ENCODE results near the gene URI1.

URI1 gene

GRCh38 chr19:30044273-30045248 lies 102.5 kb downstream of the URI1 start:
- Histone ChIP-seq H3K4me1 (ENCODE audit: control insufficient read depth, insufficient read depth, low read length) (peaks cover 23% of the 10 kb centered on the region), H3K36me3 (ENCODE audit: control insufficient read depth in 2 of 2, insufficient read depth in 1 of 2, low read length in 2 of 2) (peaks cover 0 to 2% of the 10 kb centered on the region in 2 experiments; a peak in 2 of 3 replicates), H3K4me3 (ENCODE audit: low read depth, low read length) (no peak overlapping the region), H3K9me3 (ENCODE audit: control insufficient read depth, insufficient read depth, low read depth, low read length) (peaks cover 8% of the 10 kb centered on the region), H3K27ac (ENCODE audit: extremely low read depth, low read depth, low read length) (no peak overlapping the region)
- POLR2A ChIA-PET, result interaction anchor here (1.0 kb wide), 1 partner anchor 28 kb away, joined by 8 read pairs; no protein-coding TSS in a partner anchor
- no peak for TF ChIP-seq SETDB1 (IDR thresholded peaks at IDR 0.05; ENCODE audit: insufficient read length, low read length)
- no peak for TF ChIP-seq ZNF791 (tag by site-specific recombination; IDR thresholded peaks at IDR 0.05)
- TF ChIP-seq MZF1 (tag by site-specific recombination; IDR thresholded peaks at IDR 0.05; ENCODE audit: borderline replicate concordance), result no peak
- no peak for TF ChIP-seq BCL6B (tag by site-specific recombination; IDR thresholded peaks at IDR 0.05)
- TF ChIP-seq ZFP69B (tag by site-specific recombination; IDR thresholded peaks at IDR 0.05), result no peak
- no peak for TF ChIP-seq ZBTB6 (tag by site-specific recombination; IDR thresholded peaks at IDR 0.05)
- TF ChIP-seq ZNF544 (tag by site-specific recombination; IDR thresholded peaks at IDR 0.05), result no peak
- no peak for TF ChIP-seq ZNF747 (tag by site-specific recombination; IDR thresholded peaks at IDR 0.05)
- TF ChIP-seq YY1 (tag by site-specific recombination; IDR thresholded peaks at IDR 0.05), result no peak
- no peak for TF ChIP-seq ZNF121 (tag by site-specific recombination; IDR thresholded peaks at IDR 0.05)
- CTCF ChIA-PET, result interaction anchor here (0.6 to 2.9 kb wide), 7 partner anchors 10 to 605 kb away, joined by 3 to 8 read pairs (median 3); no protein-coding TSS in a partner anchor

- Histone ChIP-seq H3K4me3 (ENCODE audit: low read depth, low read length) (no peak overlapping the region), H3K36me3 (ENCODE audit: control insufficient read depth in 2 of 2, insufficient read depth in 1 of 2, low read length in 2 of 2) (no peaks in the 10 kb centered on the region; a peak in 2 of 3 replicates), H3K9me3 (ENCODE audit: control insufficient read depth, insufficient read depth, low read depth, low read length) (peaks cover 2% of the 10 kb centered on the region; the same call in 1 of the 2 replicates), H3K4me1 (ENCODE audit: control insufficient read depth, insufficient read depth, low read length) (peaks cover 26% of the 10 kb centered on the region), H3K27ac (ENCODE audit: extremely low read depth, low read depth, low read length) (no peak overlapping the region)
- ChIA-PET POLR2A (no interaction called here), CTCF (interaction anchor here (0.6 to 3.2 kb wide), 12 partner anchors 9 to 603 kb away, joined by 3 to 17 read pairs (median 3); no protein-coding TSS in a partner anchor)
- TF ChIP-seq KLF7 (tag by site-specific recombination; IDR thresholded peaks at IDR 0.05; ENCODE audit: borderline replicate concordance) (no peak), CTCF (tag by site-specific recombination; IDR thresholded peaks at IDR 0.05) (peak; percentile 80; the same call in 1 of the 2 replicates), ZNF514 (tag by site-specific recombination; IDR thresholded peaks at IDR 0.05) (no peak), YY1 (tag by site-specific recombination; IDR thresholded peaks at IDR 0.05) (0 out of 2 replicates have a peak, but pooled peaks have one; percentile 23), GFI1B (tag by site-specific recombination; IDR thresholded peaks at IDR 0.05) (no peak), ZNF660 (tag by site-specific recombination; IDR thresholded peaks at IDR 0.05) (peak; percentile 55; the same call in 1 of the 2 replicates), ZNF341 (tag by site-specific recombination; IDR thresholded peaks at IDR 0.05; ENCODE audit: low read depth) (peak; percentile 57), ZIC2 (tag by site-specific recombination; IDR thresholded peaks at IDR 0.05) (peak; percentile 72), GLIS1 (tag by site-specific recombination; IDR thresholded peaks at IDR 0.05) (peak; percentile 47), FEZF1 (tag by site-specific recombination; IDR thresholded peaks at IDR 0.05) (peak; percentile 32; the same call in 1 of the 2 replicates), WT1 (tag by site-specific recombination; IDR thresholded peaks at IDR 0.05) (no peak), REPIN1 (tag by site-specific recombination; IDR thresholded peaks at IDR 0.05; ENCODE audit: low read depth) (0 out of 2 replicates have a peak, but pooled peaks have one; percentile 50), ZNF571 (tag by site-specific recombination; IDR thresholded peaks at IDR 0.05) (no peak), SP2 (tag by site-specific recombination; IDR thresholded peaks at IDR 0.05) (peak; percentile 14; the same call in 1 of the 2 replicates), ZNF449 (tag by site-specific recombination; IDR thresholded peaks at IDR 0.05) (no peak), SP7 (tag by site-specific recombination; IDR thresholded peaks at IDR 0.05) (0 out of 2 replicates have a peak, but pooled peaks have one; percentile 21), ZNF768 (tag by site-specific recombination; IDR thresholded peaks at IDR 0.05) (peak; percentile 43; the same call in 1 of the 2 replicates), ZBTB8A (tag by site-specific recombination; IDR thresholded peaks at IDR 0.05) (0 out of 2 replicates have a peak, but pooled peaks have one; percentile 43), ZNF776 (tag by site-specific recombination; IDR thresholded peaks at IDR 0.05; ENCODE audit: borderline replicate concordance) (no peak)
These were observed 104.5 kb downstream of the URI1 start for GRCh38 chr19:30046522-30046921.

Measured in HEK293 (cell line).